Esophagus muscularis mucosa (tissue), 4 donors: Measurements from ENCODE around the gene TMEM179.

ENCODE experiments used
- EP300 ChIP-seq: sonication (generic); formaldehyde crosslinking; IDR thresholded peaks from one replicate; pipeline ENCODE4 v1.6.1; 2017; ENCODE audit warnings: antibody characterized with exemption
- POLR2A ChIP-seq: fragments of 450-650 bp; IDR thresholded peaks from one replicate; pipeline ENCODE4 v1.6.1; 2017; ENCODE audit warnings: antibody characterized with exemption, moderate library complexity, mild to moderate bottlenecking, low read depth
- POLR2AphosphoS5 ChIP-seq, 2 donors: sonication (generic); formaldehyde crosslinking; IDR thresholded peaks; one replicate each; pipeline ENCODE4 v1.6.1; 2017; ENCODE audit warnings: antibody characterized with exemption in 2 of 2
- TF ChIP-seq, protein P1 (sequence below), 3 experiments: fragments of 200-600 bp in 2 of 3; fragments of 450-650 bp in 1 of 3; sonication (generic) in 2 of 3; IDR thresholded peaks; one replicate each; pipeline ENCODE4 v1.5.1; 2017 to 2019; ENCODE audit warnings: antibody characterized with exemption in 3 of 3, mild to moderate bottlenecking in 2 of 3, moderate library complexity in 1 of 3

DNA sequence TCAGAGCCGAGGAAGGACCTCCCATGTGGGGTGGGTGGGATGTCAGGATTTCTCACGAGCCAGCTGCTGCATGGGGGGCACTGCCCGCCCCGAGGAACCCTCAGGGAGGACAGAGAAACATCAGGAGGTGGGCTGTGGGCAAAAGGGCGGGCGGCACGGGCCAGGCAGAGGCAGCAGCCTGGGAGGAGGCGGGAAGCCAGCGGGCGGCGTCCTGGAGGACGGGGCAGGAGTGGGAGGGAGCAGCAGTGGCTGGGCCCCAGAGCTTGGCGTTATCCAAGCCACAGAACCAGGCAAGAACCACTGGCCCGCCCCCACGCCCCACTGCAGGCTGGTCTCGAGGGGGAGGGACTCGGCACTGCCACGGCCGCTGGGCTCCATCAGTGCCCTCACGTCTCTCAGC lies 22.6 kb downstream of the TMEM179 start:
- TF ChIP-seq POLR2A = no peak
- TF ChIP-seq, protein P1, sequence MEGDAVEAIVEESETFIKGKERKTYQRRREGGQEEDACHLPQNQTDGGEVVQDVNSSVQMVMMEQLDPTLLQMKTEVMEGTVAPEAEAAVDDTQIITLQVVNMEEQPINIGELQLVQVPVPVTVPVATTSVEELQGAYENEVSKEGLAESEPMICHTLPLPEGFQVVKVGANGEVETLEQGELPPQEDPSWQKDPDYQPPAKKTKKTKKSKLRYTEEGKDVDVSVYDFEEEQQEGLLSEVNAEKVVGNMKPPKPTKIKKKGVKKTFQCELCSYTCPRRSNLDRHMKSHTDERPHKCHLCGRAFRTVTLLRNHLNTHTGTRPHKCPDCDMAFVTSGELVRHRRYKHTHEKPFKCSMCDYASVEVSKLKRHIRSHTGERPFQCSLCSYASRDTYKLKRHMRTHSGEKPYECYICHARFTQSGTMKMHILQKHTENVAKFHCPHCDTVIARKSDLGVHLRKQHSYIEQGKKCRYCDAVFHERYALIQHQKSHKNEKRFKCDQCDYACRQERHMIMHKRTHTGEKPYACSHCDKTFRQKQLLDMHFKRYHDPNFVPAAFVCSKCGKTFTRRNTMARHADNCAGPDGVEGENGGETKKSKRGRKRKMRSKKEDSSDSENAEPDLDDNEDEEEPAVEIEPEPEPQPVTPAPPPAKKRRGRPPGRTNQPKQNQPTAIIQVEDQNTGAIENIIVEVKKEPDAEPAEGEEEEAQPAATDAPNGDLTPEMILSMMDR (IDR thresholded peaks at IDR 0.05) = no peak
- no peak for TF ChIP-seq EP300
- no peak for TF ChIP-seq POLR2AphosphoS5 (IDR thresholded peaks at IDR 0.05)
